Measurements from ENCODE around the gene TP53RK.

Gene TP53RK

GRCh38 chr20:46638134-46638897 is 50.9 kb downstream of the TP53RK start:
- Histone ChIP-seq H3K79me2 (ENCODE audit: insufficient read depth, low read depth) (no peaks in the 10 kb centered on the region), H3K27ac (no peak overlapping the region), H2AFZ (ENCODE audit: low read depth) (no peak overlapping the region), H4K20me1 (ENCODE audit: insufficient read depth) (no peaks in the 10 kb centered on the region), H3K4me2 (no peak overlapping the region), H3K4me3 (IDR thresholded peaks at IDR 0.05; ENCODE audit: insufficient read depth, low read depth, low read length) (no peak overlapping the region), H3K9ac (no peak overlapping the region), H3K4me1 (ENCODE audit: low read depth, poor library complexity, severe bottlenecking) (no peaks in the 10 kb centered on the region), H3K36me3 (ENCODE audit: insufficient read depth) (no peaks in the 10 kb centered on the region), H3K27me3 (ENCODE audit: insufficient read depth, low read depth) (no peaks in the 10 kb centered on the region)
- no peak for TF ChIP-seq CTCF (conservative IDR thresholded peaks at IDR 0.05; ENCODE audit: low read depth, low read length)

GRCh38 chr20:46637427-46638133 is 51.7 kb downstream of the TP53RK start:
- Histone ChIP-seq H3K4me3 (IDR thresholded peaks at IDR 0.05; ENCODE audit: insufficient read depth, low read depth, low read length) (no peak overlapping the region), H3K27ac (no peak overlapping the region), H3K9ac (no peak overlapping the region), H3K27me3 (ENCODE audit: insufficient read depth, low read depth) (no peaks in the 10 kb centered on the region), H3K4me1 (ENCODE audit: low read depth, poor library complexity, severe bottlenecking) (no peaks in the 10 kb centered on the region), H4K20me1 (ENCODE audit: insufficient read depth) (no peaks in the 10 kb centered on the region), H3K79me2 (ENCODE audit: insufficient read depth, low read depth) (no peaks in the 10 kb centered on the region), H3K36me3 (ENCODE audit: insufficient read depth) (no peaks in the 10 kb centered on the region), H2AFZ (ENCODE audit: low read depth) (no peak overlapping the region), H3K4me2 (no peak overlapping the region)
- no peak for TF ChIP-seq CTCF (conservative IDR thresholded peaks at IDR 0.05; ENCODE audit: low read depth, low read length)

GRCh38 chr20:46637020-46637419 is 52.2 kb downstream of the TP53RK start:
- Histone ChIP-seq H3K4me2 (no peak overlapping the region), H3K4me1 (ENCODE audit: low read depth, poor library complexity, severe bottlenecking) (no peaks in the 10 kb centered on the region)

GRCh38 chr20:46636514-46636913 is 52.7 kb downstream of the TP53RK start:
- no peak overlapping the region for H3K27ac ChIP-seq

More at GRCh38 chr20:46637020-46637419, 52.2 kb downstream of the TP53RK start:
- H3K27me3 ChIP-seq (ENCODE audit: insufficient read depth, low read depth), result no peaks in the 10 kb centered on the region
- H3K4me3 ChIP-seq (IDR thresholded peaks at IDR 0.05; ENCODE audit: insufficient read depth, low read depth, low read length), result no peak overlapping the region
- no peak for TF ChIP-seq CTCF (conservative IDR thresholded peaks at IDR 0.05; ENCODE audit: low read depth, low read length)
- H3K79me2 ChIP-seq (ENCODE audit: insufficient read depth, low read depth), result no peaks in the 10 kb centered on the region
- H4K20me1 ChIP-seq (ENCODE audit: insufficient read depth), result no peaks in the 10 kb centered on the region
- no peak overlapping the region for H2AFZ ChIP-seq (ENCODE audit: low read depth)
- H3K36me3 ChIP-seq (ENCODE audit: insufficient read depth), result no peaks in the 10 kb centered on the region
- no peak overlapping the region for H3K9ac ChIP-seq
- no peak overlapping the region for H3K27ac ChIP-seq

More at GRCh38 chr20:46636514-46636913, 52.7 kb downstream of the TP53RK start:
- no peak overlapping the region for H3K9ac ChIP-seq
- H3K4me3 ChIP-seq (IDR thresholded peaks at IDR 0.05; ENCODE audit: insufficient read depth, low read depth, low read length), result no peak overlapping the region
- H3K4me1 ChIP-seq (ENCODE audit: low read depth, poor library complexity, severe bottlenecking), result no peaks in the 10 kb centered on the region
- TF ChIP-seq CTCF (conservative IDR thresholded peaks at IDR 0.05; ENCODE audit: low read depth, low read length), result no peak
- no peaks in the 10 kb centered on the region for H3K79me2 ChIP-seq (ENCODE audit: insufficient read depth, low read depth)
- H3K4me2 ChIP-seq, result no peak overlapping the region
- H3K27me3 ChIP-seq (ENCODE audit: insufficient read depth, low read depth), result no peaks in the 10 kb centered on the region
- no peaks in the 10 kb centered on the region for H4K20me1 ChIP-seq (ENCODE audit: insufficient read depth)
- H2AFZ ChIP-seq (ENCODE audit: low read depth), result no peak overlapping the region
- H3K36me3 ChIP-seq (ENCODE audit: insufficient read depth), result no peaks in the 10 kb centered on the region

Measured in KMS-11 (cell line).